Type B pancreatic cell (in vitro differentiated cells): ENCODE data around the gene TMEM266. TPM values are rescaled to one million over a fixed set of nuclear protein-coding genes. Genes with fewer than 3 reads are reported as not detected.
A peak's percentile ranks its signal among the peaks of the same experiment; 100 is the strongest.

Experiments
- DNase-seq: peaks from one replicate; pipeline ENCODE4 v3.0.0; 2021; ENCODE audit warnings: mixed read lengths; ENCODE audit not compliant: unreplicated experiment; ENCODE audit errors: extremely low spot score
- H3K27ac Mint-ChIP-seq: 2 replicates; pipeline ENCODE4 v1.8.0; 2021; ENCODE audit warnings: mild to moderate bottlenecking, mixed read lengths
- H3K27me3 Mint-ChIP-seq: 2 replicates; pipeline ENCODE4 v1.8.0; 2021; ENCODE audit warnings: mixed read lengths
- H3K36me3 Mint-ChIP-seq: 2 replicates; pipeline ENCODE4 v1.8.0; 2021; ENCODE audit warnings: mixed read lengths
- H3K4me1 Mint-ChIP-seq: one replicate; pipeline ENCODE4 v1.8.0; 2021; ENCODE audit warnings: mixed read lengths; ENCODE audit not compliant: unreplicated experiment
- H3K4me3 Mint-ChIP-seq: 2 replicates; pipeline ENCODE4 v1.8.0; 2021; ENCODE audit warnings: mild to moderate bottlenecking, mixed read lengths
- H3K9me3 Mint-ChIP-seq: 2 replicates; pipeline ENCODE4 v1.8.0; 2021; ENCODE audit warnings: mixed read lengths
- total RNA-seq: library from RNA; stranded (reverse); gene quantifications from 2 replicates; pipeline ENCODE4 v1.2.1, GENCODE V29; 2021; ENCODE audit warnings: low replicate concordance
- TF ChIP-seq, protein P1 (sequence below): fragments of 200-600 bp; sonication (generic); conservative IDR thresholded peaks from 2 replicates; pipeline ENCODE4 v1.5.0; 2021; ENCODE audit warnings: antibody characterized with exemption, mild to moderate bottlenecking

Gene TMEM266
- total RNA-seq, 1 donor from 2014 or later: 2.3 TPM

DNA sequence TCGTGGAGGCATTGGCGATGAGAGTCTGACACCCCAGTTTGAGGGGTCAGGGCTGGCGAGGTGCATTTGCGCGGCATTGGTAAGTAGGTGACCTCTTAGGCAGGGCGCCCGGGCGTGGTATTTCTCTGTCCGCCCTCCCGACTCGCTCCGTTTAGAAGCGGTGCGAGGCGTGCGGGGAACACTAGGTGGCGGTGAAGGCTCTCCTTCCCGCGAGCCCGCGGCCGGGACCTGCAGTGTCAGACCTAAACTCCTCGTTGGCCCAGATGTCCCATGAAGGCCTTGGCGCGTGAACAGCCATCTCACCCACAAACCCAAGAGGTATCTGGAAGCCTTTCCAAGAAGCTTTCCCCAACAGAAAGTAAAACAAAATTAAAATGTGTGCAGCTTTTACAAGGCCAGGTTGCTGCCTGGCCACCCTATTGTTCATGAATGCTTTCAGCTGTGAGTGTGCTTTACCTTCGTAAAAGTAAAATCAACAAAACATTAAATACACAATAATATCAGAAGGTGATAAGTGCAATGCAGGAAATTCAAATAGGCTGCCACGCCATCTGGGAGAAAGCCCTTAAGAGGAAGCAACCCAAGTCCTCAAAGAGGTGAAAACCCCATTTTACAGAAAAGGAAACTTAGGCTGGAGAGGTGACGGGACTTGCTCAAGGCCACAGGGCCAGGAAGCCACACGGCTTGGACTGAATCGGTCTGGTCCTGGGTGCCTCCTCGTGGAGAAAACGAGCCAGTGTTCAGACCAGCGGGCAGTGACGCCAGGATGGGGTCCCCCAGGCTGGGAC, 131.2 kb downstream of the TMEM266 start:
- peaks cover 4% of the 10 kb centered on the region for H3K36me3 Mint-ChIP-seq
- H3K9me3 Mint-ChIP-seq: peaks cover 3% of the 10 kb centered on the region
- H3K27ac Mint-ChIP-seq: peak overlapping the region; percentile 76
- TF ChIP-seq, protein P1, sequence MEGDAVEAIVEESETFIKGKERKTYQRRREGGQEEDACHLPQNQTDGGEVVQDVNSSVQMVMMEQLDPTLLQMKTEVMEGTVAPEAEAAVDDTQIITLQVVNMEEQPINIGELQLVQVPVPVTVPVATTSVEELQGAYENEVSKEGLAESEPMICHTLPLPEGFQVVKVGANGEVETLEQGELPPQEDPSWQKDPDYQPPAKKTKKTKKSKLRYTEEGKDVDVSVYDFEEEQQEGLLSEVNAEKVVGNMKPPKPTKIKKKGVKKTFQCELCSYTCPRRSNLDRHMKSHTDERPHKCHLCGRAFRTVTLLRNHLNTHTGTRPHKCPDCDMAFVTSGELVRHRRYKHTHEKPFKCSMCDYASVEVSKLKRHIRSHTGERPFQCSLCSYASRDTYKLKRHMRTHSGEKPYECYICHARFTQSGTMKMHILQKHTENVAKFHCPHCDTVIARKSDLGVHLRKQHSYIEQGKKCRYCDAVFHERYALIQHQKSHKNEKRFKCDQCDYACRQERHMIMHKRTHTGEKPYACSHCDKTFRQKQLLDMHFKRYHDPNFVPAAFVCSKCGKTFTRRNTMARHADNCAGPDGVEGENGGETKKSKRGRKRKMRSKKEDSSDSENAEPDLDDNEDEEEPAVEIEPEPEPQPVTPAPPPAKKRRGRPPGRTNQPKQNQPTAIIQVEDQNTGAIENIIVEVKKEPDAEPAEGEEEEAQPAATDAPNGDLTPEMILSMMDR: peak; percentile 92
- peak; percentile 86 for DNase-seq
- peak overlapping the region; percentile 78 for H3K4me3 Mint-ChIP-seq
- H3K27me3 Mint-ChIP-seq: peaks cover 16% of the 10 kb centered on the region
- H3K4me1 Mint-ChIP-seq: peaks cover 23% of the 10 kb centered on the region

DNA sequence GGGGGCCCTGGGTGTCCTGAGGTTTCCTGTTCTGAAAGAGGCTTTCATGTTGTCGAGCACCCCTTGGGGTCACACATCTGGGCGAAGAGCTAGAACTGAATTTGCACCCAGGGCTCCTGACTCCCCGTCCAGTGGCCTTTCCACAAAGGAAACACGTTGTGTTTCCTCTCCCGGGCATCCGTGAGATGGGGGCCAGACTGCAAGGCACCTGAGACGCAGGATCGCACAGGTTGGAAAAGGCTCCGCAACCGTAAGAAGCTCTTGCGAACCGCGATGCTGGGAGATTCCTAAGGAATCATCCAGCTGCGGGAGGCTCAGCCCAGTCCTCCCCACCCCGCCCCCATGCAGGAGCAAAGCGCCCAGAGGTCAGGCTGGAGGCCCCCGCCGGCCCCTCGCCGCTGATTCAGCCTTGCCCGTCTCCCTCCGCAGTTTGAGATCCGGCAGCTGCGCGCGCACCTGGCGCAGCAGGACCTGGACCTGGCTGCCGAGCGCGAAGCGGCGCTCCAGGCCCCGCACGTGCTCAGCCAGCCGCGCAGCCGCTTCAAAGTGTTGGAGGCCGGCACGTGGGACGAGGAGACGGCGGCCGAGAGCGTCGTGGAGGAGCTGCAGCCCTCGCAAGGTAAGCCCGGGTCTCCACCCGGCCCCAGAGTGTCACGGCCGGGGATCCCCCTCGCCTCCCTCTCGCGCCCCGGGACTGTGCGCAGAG, 131.9 kb downstream of the TMEM266 start:
- no peaks in the 10 kb centered on the region for H3K36me3 Mint-ChIP-seq
- H3K9me3 Mint-ChIP-seq: no peaks in the 10 kb centered on the region
- TF ChIP-seq, protein P1: no peak
- H3K4me3 Mint-ChIP-seq: no peak overlapping the region
- DNase-seq: no peak
- H3K27ac Mint-ChIP-seq: no peak overlapping the region
- peaks cover 16% of the 10 kb centered on the region for H3K27me3 Mint-ChIP-seq
- H3K4me1 Mint-ChIP-seq: peaks cover 24% of the 10 kb centered on the region

DNA sequence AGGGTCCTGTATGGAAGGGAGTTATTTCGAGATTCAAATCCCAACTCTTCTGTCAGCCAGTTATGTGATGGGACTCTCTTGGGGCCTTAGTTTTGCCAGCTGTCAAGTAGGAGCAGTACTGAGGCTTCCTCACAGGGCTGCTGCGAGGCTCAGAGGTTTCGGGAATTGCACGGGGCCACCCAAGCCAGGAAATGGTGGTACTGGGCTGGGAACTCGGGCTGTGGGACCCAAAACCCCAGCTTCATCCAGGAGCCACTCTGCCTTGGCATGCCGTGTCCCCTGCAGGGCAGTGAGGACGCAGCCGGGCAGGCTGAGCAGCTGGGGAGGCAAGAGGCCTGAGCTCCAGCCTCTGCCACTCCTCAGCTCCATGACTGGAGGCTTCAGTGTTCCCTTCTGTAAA, 132.9 kb downstream of the TMEM266 start:
- Mint-ChIP-seq H3K27me3 (peaks cover 16% of the 10 kb centered on the region), H3K9me3 (no peaks in the 10 kb centered on the region), H3K36me3 (no peaks in the 10 kb centered on the region), H3K4me1 (peaks cover 24% of the 10 kb centered on the region), H3K4me3 (no peak overlapping the region), H3K27ac (peak overlapping the region; percentile 26)
- no peak for DNase-seq
- TF ChIP-seq, protein P1: no peak

DNA sequence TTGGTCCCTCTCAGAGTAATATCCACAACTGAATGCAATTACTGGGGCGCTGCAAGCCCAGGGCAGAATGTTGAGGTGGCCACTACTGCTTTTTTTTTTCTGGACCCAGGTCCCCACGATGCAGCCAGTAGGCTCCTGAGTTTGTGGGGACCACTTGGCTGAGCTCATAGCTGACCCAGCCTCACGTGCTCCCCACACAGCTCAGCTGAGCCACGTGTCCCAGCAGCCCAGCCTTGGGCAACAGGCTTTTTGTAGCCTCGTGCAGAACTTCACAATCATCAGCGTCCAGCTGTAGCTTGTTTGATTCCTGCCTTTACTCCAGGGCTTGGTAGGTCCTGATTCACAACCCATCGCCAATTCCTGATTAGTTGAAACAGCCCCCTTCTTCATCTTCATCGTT, 134.1 kb downstream of the TMEM266 start:
- Mint-ChIP-seq H3K4me3 (no peak overlapping the region), H3K9me3 (no peaks in the 10 kb centered on the region), H3K27me3 (peaks cover 11% of the 10 kb centered on the region), H3K27ac (no peak overlapping the region), H3K36me3 (no peaks in the 10 kb centered on the region), H3K4me1 (peaks cover 24% of the 10 kb centered on the region)
- DNase-seq: no peak
- TF ChIP-seq, protein P1: no peak

DNA sequence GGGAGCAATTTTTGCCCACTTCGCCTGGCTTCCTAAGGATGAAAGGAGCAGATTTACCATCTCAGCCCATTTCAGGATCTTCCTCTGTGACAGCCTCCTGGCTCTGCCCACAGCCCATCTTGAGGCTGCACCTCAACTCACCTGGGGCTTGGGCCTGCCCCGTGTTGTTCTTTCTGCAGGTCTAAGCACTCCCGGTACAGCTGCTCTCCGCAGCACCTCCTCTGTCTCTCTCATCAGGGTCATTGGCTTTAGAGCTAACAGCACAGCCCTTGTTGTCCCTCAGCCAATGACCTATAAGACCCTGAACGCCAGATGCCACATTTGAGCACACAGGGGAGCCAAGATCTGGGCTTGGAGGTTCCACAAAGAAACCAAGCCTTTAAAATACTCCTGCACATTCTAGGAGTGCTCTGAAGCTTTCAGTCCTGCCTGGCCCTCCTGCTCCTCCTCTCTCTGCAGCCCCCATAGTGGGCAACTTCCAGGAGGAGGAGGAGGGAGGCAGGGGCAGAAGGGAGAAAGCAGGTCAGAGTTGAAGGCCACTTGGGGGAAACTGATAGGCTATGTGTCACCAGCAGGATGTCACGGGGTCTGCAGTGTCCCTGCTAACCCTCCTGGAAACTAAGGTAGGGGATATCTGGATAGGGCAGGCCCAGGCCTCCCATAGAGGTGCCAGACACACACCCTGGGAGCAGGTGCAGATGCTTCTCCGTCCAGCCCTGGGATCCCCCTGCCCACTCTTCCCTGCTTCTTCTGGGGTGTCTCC, 135.9 kb downstream of the TMEM266 start:
- no peak for DNase-seq
- TF ChIP-seq, protein P1: no peak
- H3K9me3 Mint-ChIP-seq: no peaks in the 10 kb centered on the region
- H3K36me3 Mint-ChIP-seq: no peaks in the 10 kb centered on the region
- H3K4me1 Mint-ChIP-seq: peaks cover 16% of the 10 kb centered on the region
- H3K27me3 Mint-ChIP-seq: peaks cover 2% of the 10 kb centered on the region
- H3K4me3 Mint-ChIP-seq: no peak overlapping the region
- H3K27ac Mint-ChIP-seq: no peak overlapping the region
